PC-9 (cell line): Measurements from ENCODE around the gene KLF15. TPM values are rescaled to one million over a fixed set of nuclear protein-coding genes. Genes with fewer than 3 reads are reported as not detected.

ENCODE experiments used
- BruUV-seq: library from RNA; stranded (reverse); fragments of 400-500 nt; replicated peaks from 2 replicates; lab custom pipeline; 2021; lab: Mats Ljungman, UMichigan
- CTCF ChIA-PET: fragments of 300-600 bp; sonication (Branson Sonifier 250); formaldehyde crosslinking; loops from one replicate; lab custom pipeline; 2022; ENCODE audit warnings: antibody characterized with exemption; lab: Charles Lee
- POLR2A ChIA-PET: fragments of 300-600 bp; sonication (Branson Sonifier 250); formaldehyde crosslinking; loops from one replicate; lab custom pipeline; 2022; ENCODE audit warnings: antibody characterized with exemption; ENCODE audit not compliant: unreplicated experiment; lab: Charles Lee
- DNase-seq, 2 experiments: peaks; one replicate each; pipeline versions ENCODE4 v3.0.0 to v3.0.0-alpha.2; 2015 to 2022; ENCODE audit warnings: mixed read lengths in 1 of 2
- H2AFZ ChIP-seq: fragments of 200-600 bp; sonication (generic); 2 replicates; pipeline ENCODE4 v1.8.1; 2017; ENCODE audit warnings: antibody characterized with exemption
- H3F3A ChIP-seq: fragments of 200-600 bp; sonication (generic); 2 replicates; pipeline ENCODE4 v1.8.1; 2017; ENCODE audit warnings: antibody characterized with exemption, mild to moderate bottlenecking, low read depth; ENCODE audit not compliant: insufficient read depth
- H3K27ac ChIP-seq: fragments of 200-600 bp; sonication (generic); 2 replicates; pipeline ENCODE4 v1.6.1; 2016; ENCODE audit warnings: mixed run types
- H3K27me3 ChIP-seq: fragments of 200-600 bp; sonication (generic); 2 replicates; pipeline ENCODE4 v1.6.1; 2016; ENCODE audit warnings: low read depth, mixed run types; ENCODE audit not compliant: insufficient read depth
- H3K36me3 ChIP-seq: fragments of 200-600 bp; sonication (generic); 2 replicates; pipeline ENCODE4 v1.6.1; 2016; ENCODE audit warnings: low read depth, mixed run types
- H3K4me1 ChIP-seq: fragments of 200-600 bp; sonication (generic); replicated peaks from 2 replicates; pipeline ENCODE4 v1.6.1; 2016; ENCODE audit warnings: mixed run types; ENCODE audit not compliant: insufficient read depth
- H3K4me2 ChIP-seq: fragments of 200-600 bp; sonication (generic); 2 replicates; pipeline ENCODE4 v1.6.1; 2017; ENCODE audit warnings: mixed run types
- H3K4me3 ChIP-seq: fragments of 200-600 bp; sonication (generic); 2 replicates; pipeline ENCODE4 v1.6.1; 2016; ENCODE audit warnings: mixed run types
- H3K79me2 ChIP-seq: fragments of 200-600 bp; sonication (generic); 2 replicates; pipeline ENCODE4 v1.6.1; 2017; ENCODE audit warnings: low read depth, mixed run types
- H3K9me2 ChIP-seq: fragments of 200-600 bp; sonication (generic); 2 replicates; pipeline ENCODE4 v1.8.1; 2017; ENCODE audit warnings: mild to moderate bottlenecking; ENCODE audit not compliant: insufficient read depth
- H3K9me3 ChIP-seq: fragments of 200-600 bp; sonication (generic); 2 replicates; pipeline ENCODE4 v1.8.1; 2016; ENCODE audit warnings: low read depth; ENCODE audit not compliant: insufficient read depth
- H4K20me1 ChIP-seq: fragments of 200-600 bp; sonication (generic); 2 replicates; pipeline ENCODE4 v1.8.1; 2017; ENCODE audit not compliant: insufficient read depth
- EZH2 ChIP-seq: fragments of 200-600 bp; sonication (generic); IDR thresholded peaks from 2 replicates; pipeline ENCODE4 v1.8.0; 2017; ENCODE audit warnings: antibody characterized with exemption, low read depth
- intact Hi-C: fragments of 100-400 bp; cut with micrococcal nuclease; formaldehyde crosslinking; loops from one replicate; pipeline ENCODE4 v1.10.0; 2022; ENCODE audit not compliant: unreplicated experiment
- total RNA-seq: library from RNA; stranded (reverse); gene quantifications from 2 replicates; pipeline ENCODE4 v1.2.3, GENCODE V29; 2021
- TF ChIP-seq, protein P1 (sequence below): fragments of 200-600 bp; sonication (generic); conservative IDR thresholded peaks from 2 replicates; pipeline ENCODE4 v1.6.1; 2017; ENCODE audit warnings: mixed run types, antibody characterized with exemption, mild to moderate bottlenecking, moderate library complexity

The KLF15 gene
- total RNA-seq, 1 experiment from 2014 or later = 0.70 TPM

DNA sequence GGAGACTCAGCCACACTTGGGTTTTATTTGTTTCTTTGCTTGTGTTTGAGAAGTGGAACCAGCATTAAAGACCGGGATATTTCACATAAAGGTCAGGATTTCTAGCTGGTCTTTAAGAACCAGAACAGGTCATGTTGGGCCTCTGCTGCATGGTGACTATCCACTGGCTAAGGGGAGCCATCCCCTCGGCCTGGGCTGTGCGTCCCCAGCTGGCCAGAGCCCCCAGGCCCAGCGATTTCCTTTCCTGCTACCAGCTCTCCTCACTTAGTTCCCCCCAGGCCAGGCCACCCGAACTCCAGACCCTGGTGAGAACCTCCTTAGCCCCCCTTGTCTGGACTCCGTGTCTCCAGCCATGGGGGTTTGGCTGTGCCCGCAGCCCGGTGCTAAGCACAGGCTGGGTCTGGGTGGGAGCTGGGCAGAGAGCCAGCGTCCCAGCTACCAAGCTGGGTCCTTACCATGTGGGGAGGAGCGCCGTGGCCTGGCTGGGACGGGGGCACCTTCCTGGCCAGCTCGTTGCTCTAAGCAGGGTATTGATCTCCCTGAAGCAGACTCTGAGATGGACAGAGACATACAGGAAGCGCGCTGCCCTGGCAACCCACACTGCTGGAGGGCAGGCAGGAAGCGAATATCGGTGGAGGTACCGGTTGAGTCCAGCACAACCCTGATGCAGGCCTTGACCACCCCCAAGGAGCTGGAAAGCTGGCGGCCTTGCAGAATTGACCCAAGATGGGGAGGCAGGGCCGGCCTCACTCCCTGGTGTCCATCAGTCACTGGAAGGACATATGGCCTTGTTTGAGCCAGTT lies 49.4 kb downstream of the KLF15 start:
- no peak for TF ChIP-seq EZH2
- TF ChIP-seq, protein P1, sequence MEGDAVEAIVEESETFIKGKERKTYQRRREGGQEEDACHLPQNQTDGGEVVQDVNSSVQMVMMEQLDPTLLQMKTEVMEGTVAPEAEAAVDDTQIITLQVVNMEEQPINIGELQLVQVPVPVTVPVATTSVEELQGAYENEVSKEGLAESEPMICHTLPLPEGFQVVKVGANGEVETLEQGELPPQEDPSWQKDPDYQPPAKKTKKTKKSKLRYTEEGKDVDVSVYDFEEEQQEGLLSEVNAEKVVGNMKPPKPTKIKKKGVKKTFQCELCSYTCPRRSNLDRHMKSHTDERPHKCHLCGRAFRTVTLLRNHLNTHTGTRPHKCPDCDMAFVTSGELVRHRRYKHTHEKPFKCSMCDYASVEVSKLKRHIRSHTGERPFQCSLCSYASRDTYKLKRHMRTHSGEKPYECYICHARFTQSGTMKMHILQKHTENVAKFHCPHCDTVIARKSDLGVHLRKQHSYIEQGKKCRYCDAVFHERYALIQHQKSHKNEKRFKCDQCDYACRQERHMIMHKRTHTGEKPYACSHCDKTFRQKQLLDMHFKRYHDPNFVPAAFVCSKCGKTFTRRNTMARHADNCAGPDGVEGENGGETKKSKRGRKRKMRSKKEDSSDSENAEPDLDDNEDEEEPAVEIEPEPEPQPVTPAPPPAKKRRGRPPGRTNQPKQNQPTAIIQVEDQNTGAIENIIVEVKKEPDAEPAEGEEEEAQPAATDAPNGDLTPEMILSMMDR = no peak
- H3K4me2 ChIP-seq = no peak overlapping the region
- ChIA-PET POLR2A (no interaction called here), CTCF (no interaction called here)
- no peaks in the 10 kb centered on the region for H3K27me3 ChIP-seq
- no peaks in the 10 kb centered on the region for H3K4me1 ChIP-seq
- H3K9me2 ChIP-seq = no peaks in the 10 kb centered on the region
- intact Hi-C loops = no loop called here
- no peak overlapping the region for H3K27ac ChIP-seq
- no peaks in the 10 kb centered on the region for H3K79me2 ChIP-seq
- DNase-seq = no peak
- H4K20me1 ChIP-seq = no peaks in the 10 kb centered on the region
- no peak overlapping the region for H3K4me3 ChIP-seq
- no peaks in the 10 kb centered on the region for H3K36me3 ChIP-seq
- H3K9me3 ChIP-seq = 0 out of 2 replicates have a peak, but pooled peaks cover 6% of the 10 kb centered on the region
- no peak overlapping the region for H2AFZ ChIP-seq
- H3F3A ChIP-seq = no peaks in the 10 kb centered on the region
- BruUV-seq = no TSS peak

- Histone ChIP-seq H3K4me1 (no peaks in the 10 kb centered on the region), H3K79me2 (no peaks in the 10 kb centered on the region), H3K36me3 (no peaks in the 10 kb centered on the region), H3K9me3 (0 out of 2 replicates have a peak, but pooled peaks cover 6% of the 10 kb centered on the region), H3K4me2 (no peak overlapping the region), H2AFZ (no peak overlapping the region), H3K27me3 (no peaks in the 10 kb centered on the region), H3K9me2 (no peaks in the 10 kb centered on the region), H3K4me3 (no peak overlapping the region), H4K20me1 (no peaks in the 10 kb centered on the region), H3K27ac (no peak overlapping the region), H3F3A (no peaks in the 10 kb centered on the region)
- ChIA-PET CTCF (no interaction called here), POLR2A (no interaction called here)
- no peak for DNase-seq
- intact Hi-C loops = no loop called here
- no peak for TF ChIP-seq EZH2
- TF ChIP-seq, protein P1 = no peak
- BruUV-seq = no TSS peak
Measured at GRCh38 chr3:126306888-126307482, 50.2 kb downstream of the KLF15 start.

- no peak for DNase-seq
- intact Hi-C loops = no loop called here
- no peaks in the 10 kb centered on the region for H3K9me2 ChIP-seq
- no peaks in the 10 kb centered on the region for H3K36me3 ChIP-seq
- no peak overlapping the region for H3K4me3 ChIP-seq
- H3F3A ChIP-seq = no peaks in the 10 kb centered on the region
- ChIA-PET POLR2A (no interaction called here), CTCF (no interaction called here)
- no peaks in the 10 kb centered on the region for H3K27me3 ChIP-seq
- BruUV-seq = no TSS peak
- 0 out of 2 replicates have a peak, but pooled peaks cover 6% of the 10 kb centered on the region for H3K9me3 ChIP-seq
- H3K79me2 ChIP-seq = no peaks in the 10 kb centered on the region
- no peaks in the 10 kb centered on the region for H4K20me1 ChIP-seq
- no peak overlapping the region for H3K4me2 ChIP-seq
- H3K27ac ChIP-seq = no peak overlapping the region
- H3K4me1 ChIP-seq = no peaks in the 10 kb centered on the region
- no peak overlapping the region for H2AFZ ChIP-seq
- TF ChIP-seq EZH2 = no peak
- TF ChIP-seq, protein P1 = no peak
Measured at GRCh38 chr3:126306397-126306796, 50.8 kb downstream of the KLF15 start.
